Effector memory CD4-positive, alpha-beta T cell (primary cell): ENCODE data around the gene ADGRD1.

Experiments
- DNase-seq, 3 donors: peaks; one replicate each; pipeline ENCODE4 v3.0.0-alpha.2; 2020
- H3K27ac ChIP-seq: 2 replicates; pipeline ENCODE4 v1.7.0; 2013; ENCODE audit warnings: mild to moderate bottlenecking, low read length, moderate library complexity; ENCODE audit not compliant: insufficient read depth, poor library complexity, severe bottlenecking
- H3K27me3 ChIP-seq: replicated peaks from 2 replicates; pipeline ENCODE4 v1.7.0; 2013; ENCODE audit warnings: mild to moderate bottlenecking, low read length; ENCODE audit not compliant: insufficient read depth, control insufficient read depth, poor library complexity, severe bottlenecking
- H3K36me3 ChIP-seq: 2 replicates; pipeline ENCODE4 v1.7.0; 2013; ENCODE audit warnings: mild to moderate bottlenecking, low read length, moderate library complexity; ENCODE audit not compliant: control insufficient read depth, insufficient read depth
- H3K4me1 ChIP-seq: 2 replicates; pipeline ENCODE4 v1.7.0; 2013; ENCODE audit warnings: low read length, mild to moderate bottlenecking; ENCODE audit not compliant: control insufficient read depth, insufficient read depth, poor library complexity, severe bottlenecking
- H3K4me3 ChIP-seq: 2 replicates; pipeline ENCODE4 v1.7.0; 2013; ENCODE audit warnings: low read length, low read depth, mild to moderate bottlenecking; ENCODE audit not compliant: insufficient read depth, poor library complexity, severe bottlenecking
- H3K9me3 ChIP-seq: 2 replicates; pipeline ENCODE4 v1.7.0; 2013; ENCODE audit warnings: mild to moderate bottlenecking, low read length, moderate library complexity; ENCODE audit not compliant: control insufficient read depth

Gene ADGRD1

GRCh38 chr12:131135786-131136538 is 182.3 kb downstream of the ADGRD1 start:
- no peak overlapping the region for H3K27ac ChIP-seq
- no peak overlapping the region for H3K4me3 ChIP-seq
- H3K36me3 ChIP-seq, result no peaks in the 10 kb centered on the region
- DNase-seq, result no peak
- peaks cover 3% of the 10 kb centered on the region for H3K4me1 ChIP-seq
- no peaks in the 10 kb centered on the region for H3K9me3 ChIP-seq
- no peaks in the 10 kb centered on the region for H3K27me3 ChIP-seq

- H3K4me1 ChIP-seq, result peaks cover 3% of the 10 kb centered on the region
- H3K9me3 ChIP-seq, result no peaks in the 10 kb centered on the region
- H3K27me3 ChIP-seq, result no peaks in the 10 kb centered on the region
- DNase-seq, result no peak
- H3K27ac ChIP-seq, result no peak overlapping the region
- H3K36me3 ChIP-seq, result no peaks in the 10 kb centered on the region
- no peak overlapping the region for H3K4me3 ChIP-seq
Observed at GRCh38 chr12:131136539-131136872, 182.8 kb downstream of the ADGRD1 start.

GRCh38 chr12:131137009-131137835 is 183.5 kb downstream of the ADGRD1 start:
- Histone ChIP-seq H3K4me1 (peaks cover 3% of the 10 kb centered on the region), H3K36me3 (no peaks in the 10 kb centered on the region), H3K27me3 (no peaks in the 10 kb centered on the region), H3K9me3 (no peaks in the 10 kb centered on the region), H3K4me3 (no peak overlapping the region), H3K27ac (no peak overlapping the region)
- DNase-seq, result no peak

- no peak for DNase-seq
Observed at GRCh38 chr12:131137836-131138637, 184.3 kb downstream of the ADGRD1 start.

GRCh38 chr12:131138638-131139362 is 185.1 kb downstream of the ADGRD1 start:
- H3K4me3 ChIP-seq, result no peak overlapping the region
- H3K9me3 ChIP-seq, result no peaks in the 10 kb centered on the region
- H3K4me1 ChIP-seq, result no peaks in the 10 kb centered on the region
- no peaks in the 10 kb centered on the region for H3K36me3 ChIP-seq
- H3K27me3 ChIP-seq, result no peaks in the 10 kb centered on the region
- DNase-seq, result no peak
- no peak overlapping the region for H3K27ac ChIP-seq

More at GRCh38 chr12:131137836-131138637, 184.3 kb downstream of the ADGRD1 start:
- no peak overlapping the region for H3K27ac ChIP-seq
- no peaks in the 10 kb centered on the region for H3K27me3 ChIP-seq
- H3K9me3 ChIP-seq, result no peaks in the 10 kb centered on the region
- no peak overlapping the region for H3K4me3 ChIP-seq
- no peaks in the 10 kb centered on the region for H3K36me3 ChIP-seq
- no peaks in the 10 kb centered on the region for H3K4me1 ChIP-seq

GRCh38 chr12:131139363-131140068 is 185.8 kb downstream of the ADGRD1 start:
- Histone ChIP-seq H3K4me1 (no peaks in the 10 kb centered on the region), H3K36me3 (no peaks in the 10 kb centered on the region), H3K27me3 (no peaks in the 10 kb centered on the region), H3K27ac (no peak overlapping the region), H3K9me3 (no peaks in the 10 kb centered on the region), H3K4me3 (no peak overlapping the region)
- DNase-seq, result no peak

GRCh38 chr12:131140069-131140435 is 186.3 kb downstream of the ADGRD1 start:
- H3K27ac ChIP-seq, result no peak overlapping the region
- H3K9me3 ChIP-seq, result no peaks in the 10 kb centered on the region
- H3K4me1 ChIP-seq, result no peaks in the 10 kb centered on the region
- no peaks in the 10 kb centered on the region for H3K36me3 ChIP-seq
- no peak for DNase-seq
- H3K27me3 ChIP-seq, result no peaks in the 10 kb centered on the region
- H3K4me3 ChIP-seq, result no peak overlapping the region

GRCh38 chr12:131140697-131141096 is 187.0 kb downstream of the ADGRD1 start:
- Histone ChIP-seq H3K4me3 (no peak overlapping the region), H3K4me1 (no peaks in the 10 kb centered on the region), H3K36me3 (no peaks in the 10 kb centered on the region), H3K27ac (no peak overlapping the region), H3K9me3 (no peaks in the 10 kb centered on the region), H3K27me3 (no peaks in the 10 kb centered on the region)
- DNase-seq, result no peak

- Histone ChIP-seq H3K4me3 (no peak overlapping the region), H3K36me3 (no peaks in the 10 kb centered on the region), H3K4me1 (no peaks in the 10 kb centered on the region), H3K27ac (no peak overlapping the region), H3K27me3 (no peaks in the 10 kb centered on the region), H3K9me3 (no peaks in the 10 kb centered on the region)
- no peak for DNase-seq
Observed at GRCh38 chr12:131141514-131141913, 187.8 kb downstream of the ADGRD1 start.
